Activated T-helper 17 cell treated with anti-CD3 and anti-CD28 coated beads, Interleukin-2, amount 50 U/mL, for 72 hours (primary cell): ENCODE measurements around the gene PEX3. TPM values are rescaled to one million over a fixed set of nuclear protein-coding genes. Genes with fewer than 3 reads are reported as not detected.
"Not testable (repeated sequence)": the region's sequence is repeated elsewhere in the genome, so short reads cannot be mapped to it uniquely, and the experiment has no call there.

Experiments used
- ATAC-seq: fragments of 150-1000 bp; cut with Tn5 transposase; replicated peaks from 2 replicates; pipeline ENCODE4 v1.10.0; 2021; ENCODE audit warnings: mild to moderate bottlenecking, moderate library complexity
- H3K27ac Mint-ChIP-seq: one replicate; pipeline ENCODE4 v1.8.0; 2022; ENCODE audit warnings: mixed read lengths
- H3K27me3 Mint-ChIP-seq: one replicate; pipeline ENCODE4 v1.8.0; 2022; ENCODE audit warnings: mixed read lengths
- H3K36me3 Mint-ChIP-seq: one replicate; pipeline ENCODE4 v1.8.0; 2022; ENCODE audit warnings: low read depth, mild to moderate bottlenecking, mixed read lengths
- H3K4me1 Mint-ChIP-seq: one replicate; pipeline ENCODE4 v1.8.0; 2022; ENCODE audit warnings: mixed read lengths
- H3K4me3 Mint-ChIP-seq: one replicate; pipeline ENCODE4 v1.8.0; 2022; ENCODE audit warnings: mild to moderate bottlenecking, mixed read lengths
- H3K9me3 Mint-ChIP-seq: one replicate; pipeline ENCODE4 v1.8.0; 2022; ENCODE audit warnings: mixed read lengths
- total RNA-seq, 2 donors: library from RNA; stranded (reverse); gene quantifications; one replicate each; pipeline ENCODE4 v1.2.3, GENCODE V29; 2022

The PEX3 gene
- total RNA-seq, 2 donors from 2014 or later, result 30.6 to 37.6 TPM

DNA sequence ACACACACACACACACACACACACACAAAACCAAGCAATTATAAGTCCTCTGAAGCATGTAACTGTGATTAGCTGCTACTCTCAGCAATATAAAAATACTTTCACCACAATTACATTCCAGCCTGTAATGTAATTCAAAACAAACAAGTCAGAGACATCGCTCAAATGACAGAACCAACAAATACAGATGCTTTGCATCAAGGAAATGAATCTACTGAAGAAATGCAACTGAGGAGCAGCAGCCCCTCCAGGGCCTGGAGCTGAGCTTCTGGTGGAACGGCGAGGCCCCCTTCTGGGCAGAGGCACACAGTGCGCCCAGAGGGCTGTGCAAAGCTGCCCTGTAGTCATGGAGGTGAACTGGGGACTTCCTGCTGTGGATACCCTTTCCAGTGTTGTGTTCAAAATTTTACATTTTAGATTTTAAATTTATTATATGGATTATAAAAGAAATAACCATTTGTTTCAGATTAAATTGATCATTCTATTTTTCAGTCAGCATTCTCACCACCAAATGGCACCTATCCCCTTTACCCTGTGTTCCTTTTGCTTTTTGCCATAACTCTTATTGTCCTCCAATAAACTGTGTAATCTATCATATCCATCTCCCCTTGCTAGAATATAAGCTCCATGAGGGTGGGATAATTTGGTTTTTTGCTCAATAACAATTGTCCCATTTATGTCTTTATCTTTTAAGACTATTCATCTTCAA is 23.3 kb upstream of the PEX3 start:
- Mint-ChIP-seq H3K36me3 (peaks cover 47% of the 10 kb centered on the region), H3K27me3 (no peaks in the 10 kb centered on the region), H3K9me3 (no peaks in the 10 kb centered on the region), H3K27ac (no peak overlapping the region), H3K4me3 (no peak overlapping the region), H3K4me1 (no peaks in the 10 kb centered on the region)
- ATAC-seq, result peak; percentile 93

DNA sequence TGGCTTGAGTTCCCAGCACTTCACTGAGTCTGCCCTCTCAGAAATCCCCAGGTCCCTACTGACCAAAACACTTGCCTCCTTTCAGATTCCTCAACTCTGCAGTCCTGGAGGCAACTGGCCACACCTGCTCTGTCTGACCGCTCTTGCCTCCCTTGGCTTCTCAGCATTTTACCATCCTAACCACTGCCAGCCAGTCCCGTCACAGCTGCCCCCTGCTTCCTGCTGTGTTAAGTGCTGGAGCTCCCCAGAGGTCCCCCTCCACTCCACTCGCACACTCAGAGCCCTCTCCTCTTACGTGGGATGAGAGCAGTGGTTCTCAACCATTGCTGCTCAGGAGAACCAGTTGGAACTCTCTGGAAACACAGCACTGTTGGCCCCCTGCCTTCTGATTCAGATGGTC is 20.6 kb upstream of the PEX3 start:
- H3K27me3 Mint-ChIP-seq, result no peaks in the 10 kb centered on the region
- no peaks in the 10 kb centered on the region for H3K4me1 Mint-ChIP-seq
- H3K9me3 Mint-ChIP-seq, result no peaks in the 10 kb centered on the region
- ATAC-seq, result no peak
- peaks cover 68% of the 10 kb centered on the region for H3K36me3 Mint-ChIP-seq
- no peak overlapping the region for H3K27ac Mint-ChIP-seq
- H3K4me3 Mint-ChIP-seq, result no peak overlapping the region

DNA sequence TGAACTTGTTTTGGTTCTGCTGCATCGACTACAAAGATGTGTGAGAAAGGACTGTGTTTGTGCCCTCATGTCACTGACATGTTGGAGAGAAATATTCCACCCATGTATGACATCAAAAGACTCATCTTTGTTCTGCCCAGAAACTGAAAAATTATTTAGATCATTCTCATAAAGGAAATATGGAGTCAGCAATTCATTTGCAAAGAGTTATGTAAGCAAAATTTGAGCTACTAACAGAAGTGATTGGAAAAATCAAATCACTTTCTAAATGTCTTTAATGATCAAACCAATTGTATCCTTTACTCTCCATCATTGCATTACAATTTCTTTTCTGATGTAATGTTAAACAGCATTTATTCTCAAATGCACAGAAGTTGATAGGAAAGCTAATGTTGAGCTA is 19.4 kb upstream of the PEX3 start:
- H3K27me3 Mint-ChIP-seq, result no peaks in the 10 kb centered on the region
- peaks cover 77% of the 10 kb centered on the region for H3K36me3 Mint-ChIP-seq
- no peak for ATAC-seq
- H3K4me3 Mint-ChIP-seq, result no peak overlapping the region
- no peaks in the 10 kb centered on the region for H3K4me1 Mint-ChIP-seq
- H3K9me3 Mint-ChIP-seq, result no peaks in the 10 kb centered on the region
- peak overlapping the region; percentile 34 for H3K27ac Mint-ChIP-seq

DNA sequence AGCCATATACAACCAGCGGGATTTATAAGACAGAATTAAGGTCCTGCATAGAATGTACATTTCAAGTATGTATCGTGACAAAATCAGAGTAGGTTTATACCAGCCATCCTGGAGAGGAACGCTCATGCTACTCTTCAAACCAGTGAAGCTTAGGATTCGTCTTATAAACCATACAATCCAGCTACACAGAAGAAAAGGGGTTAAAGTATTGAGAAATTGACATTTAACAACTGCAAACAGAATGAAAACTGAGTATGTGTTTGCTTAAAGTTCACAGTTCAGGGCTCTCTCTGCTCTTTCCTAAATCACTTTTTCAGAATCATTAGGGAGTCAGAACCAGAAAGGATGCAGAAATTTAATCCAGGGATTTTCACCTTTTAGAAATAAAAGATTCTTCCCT is 18.0 kb upstream of the PEX3 start:
- H3K27ac Mint-ChIP-seq, result no peak overlapping the region
- H3K9me3 Mint-ChIP-seq, result no peaks in the 10 kb centered on the region
- H3K4me3 Mint-ChIP-seq, result no peak overlapping the region
- no peaks in the 10 kb centered on the region for H3K27me3 Mint-ChIP-seq
- ATAC-seq, result no peak
- H3K4me1 Mint-ChIP-seq, result no peaks in the 10 kb centered on the region
- peaks cover 80% of the 10 kb centered on the region for H3K36me3 Mint-ChIP-seq

DNA sequence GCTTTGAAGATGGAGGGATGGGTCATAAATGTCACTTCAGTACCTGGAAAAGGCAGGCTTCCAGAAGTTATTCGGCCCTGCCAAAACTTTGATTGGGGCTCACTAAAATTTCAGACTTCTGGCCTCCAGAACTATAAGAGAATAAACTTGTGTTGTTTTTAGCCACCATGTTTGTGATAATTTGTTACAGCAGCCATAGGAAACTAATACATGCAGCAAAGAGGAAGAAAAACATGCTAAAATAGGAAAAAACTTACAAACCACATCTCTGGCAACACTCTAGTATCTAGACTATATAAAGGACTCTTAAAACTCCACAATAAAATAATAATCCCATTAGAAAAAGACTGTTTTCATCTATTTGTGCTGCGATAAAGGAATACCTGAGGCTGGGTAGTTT is 9.6 kb upstream of the PEX3 start:
- no peak for ATAC-seq
- H3K27me3 Mint-ChIP-seq, result no peaks in the 10 kb centered on the region
- peak overlapping the region; percentile 90 for H3K27ac Mint-ChIP-seq
- H3K9me3 Mint-ChIP-seq, result no peaks in the 10 kb centered on the region
- peaks cover 92% of the 10 kb centered on the region for H3K36me3 Mint-ChIP-seq
- H3K4me3 Mint-ChIP-seq, result peak overlapping the region; percentile 72
- H3K4me1 Mint-ChIP-seq, result peaks cover 6% of the 10 kb centered on the region

DNA sequence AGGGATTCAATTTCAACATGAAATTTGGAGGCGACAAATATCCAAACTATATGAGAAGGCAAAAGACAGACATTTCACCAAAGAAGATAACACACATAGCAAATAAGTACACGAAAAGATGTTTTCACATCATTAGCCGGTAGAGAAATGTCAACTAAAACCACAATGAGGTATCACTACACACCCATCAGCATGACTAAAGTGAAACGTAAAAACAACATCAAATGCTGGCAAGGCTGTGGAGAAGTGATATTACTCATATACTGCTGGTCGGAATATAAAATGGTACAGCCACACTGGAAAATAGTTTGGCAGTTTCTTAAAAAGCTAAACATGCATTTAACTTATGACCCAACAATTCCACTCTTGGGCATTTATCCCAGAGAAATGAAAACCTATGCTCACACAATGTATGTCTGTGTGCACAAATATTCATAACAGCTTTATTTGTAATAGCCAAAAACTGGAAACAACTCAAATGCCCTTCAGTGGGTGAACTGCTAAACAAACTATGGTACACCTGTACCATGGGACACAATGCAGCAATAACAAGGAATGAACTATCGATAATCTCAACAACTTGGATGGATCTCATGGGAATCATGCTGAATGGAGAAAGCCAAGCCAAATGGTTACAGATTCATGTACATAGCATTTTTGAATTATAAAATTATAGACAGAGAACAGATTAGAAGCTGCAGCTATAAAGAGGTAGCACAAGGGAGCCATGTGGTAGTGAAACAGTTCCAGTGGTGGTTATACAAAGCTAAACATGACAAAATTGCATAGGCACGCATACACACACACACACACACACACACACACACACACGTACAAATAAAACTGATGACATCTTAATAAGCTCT is 8.7 kb upstream of the PEX3 start:
- peaks cover 10% of the 10 kb centered on the region for H3K4me1 Mint-ChIP-seq
- H3K4me3 Mint-ChIP-seq, result peak overlapping the region; percentile 72
- no peaks in the 10 kb centered on the region for H3K27me3 Mint-ChIP-seq
- ATAC-seq, result peak; percentile 99
- peak overlapping the region; percentile 90 for H3K27ac Mint-ChIP-seq
- peaks cover 90% of the 10 kb centered on the region for H3K36me3 Mint-ChIP-seq
- H3K9me3 Mint-ChIP-seq, result no peaks in the 10 kb centered on the region

DNA sequence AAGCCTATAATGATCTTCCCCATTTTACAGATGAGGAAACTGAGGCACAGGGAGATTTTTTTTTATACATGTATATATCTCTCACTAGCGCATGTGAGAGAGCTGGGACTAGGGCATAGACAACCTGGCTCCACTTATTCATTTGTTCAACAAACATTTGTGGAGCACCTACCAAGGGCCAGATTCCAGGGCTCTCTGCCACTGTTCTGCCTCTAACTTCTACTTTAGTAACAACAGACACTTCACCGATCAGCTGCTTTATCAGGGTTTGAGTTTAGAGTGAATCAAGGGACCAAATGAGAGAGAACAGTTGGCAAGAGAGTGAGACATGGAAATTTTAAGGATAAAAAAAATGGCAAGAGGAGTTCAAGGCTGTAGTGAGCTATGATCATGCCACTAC is 7.5 kb upstream of the PEX3 start:
- no peak overlapping the region for H3K4me3 Mint-ChIP-seq
- no peaks in the 10 kb centered on the region for H3K27me3 Mint-ChIP-seq
- no peak for ATAC-seq
- H3K27ac Mint-ChIP-seq, result peak overlapping the region; percentile 90
- H3K36me3 Mint-ChIP-seq, result peaks cover 78% of the 10 kb centered on the region
- H3K9me3 Mint-ChIP-seq, result no peaks in the 10 kb centered on the region
- H3K4me1 Mint-ChIP-seq, result peaks cover 13% of the 10 kb centered on the region

DNA sequence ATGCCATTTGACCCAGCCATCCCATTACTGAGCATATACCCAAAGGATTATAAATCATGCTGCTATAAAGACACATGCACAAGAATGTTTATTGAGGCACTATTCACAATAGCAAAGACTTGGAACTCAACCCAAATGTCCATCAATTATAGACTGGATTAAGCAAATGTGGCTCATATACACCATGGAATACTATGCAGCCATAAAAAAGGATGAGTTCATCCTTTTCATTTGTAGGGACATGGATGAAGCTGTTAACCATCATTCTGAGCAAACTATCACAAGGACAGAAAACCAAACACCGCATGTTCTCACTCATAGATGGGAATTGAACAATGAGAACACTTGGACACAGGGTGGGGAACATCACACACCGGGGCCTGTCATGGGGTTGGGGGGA is 2.7 kb upstream of the PEX3 start:
- Mint-ChIP-seq H3K4me1 (peaks cover 11% of the 10 kb centered on the region), H3K4me3 (peak overlapping the region; percentile 45), H3K36me3 (peaks cover 48% of the 10 kb centered on the region)
- H3K9me3 Mint-ChIP-seq, H3K27me3 Mint-ChIP-seq, ATAC-seq, H3K27ac Mint-ChIP-seq: not testable (repeated sequence)

DNA sequence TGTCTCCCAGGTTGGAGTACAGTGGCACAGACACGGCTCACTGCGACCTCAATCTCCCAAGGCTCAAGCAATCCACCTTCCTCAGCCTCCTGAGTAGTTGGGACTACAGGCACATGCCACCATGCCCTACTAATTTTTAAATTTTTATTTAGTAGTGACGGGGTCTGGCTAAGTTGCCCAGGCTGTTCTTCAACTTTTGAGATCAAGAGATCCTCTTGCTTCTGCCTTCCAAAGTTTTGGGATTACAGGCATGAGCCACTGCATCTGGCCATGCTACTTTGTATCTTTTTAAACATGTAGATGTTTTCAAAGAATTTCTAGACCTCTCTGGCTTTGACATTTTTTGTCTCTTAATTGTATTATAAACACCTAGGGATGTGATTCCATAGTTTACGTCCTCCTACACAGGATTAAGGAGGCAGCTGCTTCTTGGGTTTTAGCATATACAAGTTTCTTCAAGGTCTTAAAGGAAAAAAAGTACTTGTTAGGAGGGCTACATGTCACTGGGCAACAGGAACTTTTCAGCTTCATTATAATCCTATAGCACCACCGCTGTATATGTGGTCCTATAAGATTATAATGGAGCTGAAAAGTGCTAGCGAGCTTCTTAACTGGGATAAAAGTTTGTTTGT is 1.4 kb upstream of the PEX3 start:
- ATAC-seq, result no peak
- Mint-ChIP-seq H3K27ac (peak overlapping the region; percentile 96), H3K27me3 (no peaks in the 10 kb centered on the region), H3K4me3 (peak overlapping the region; percentile 97), H3K9me3 (no peaks in the 10 kb centered on the region), H3K36me3 (peaks cover 46% of the 10 kb centered on the region), H3K4me1 (peaks cover 16% of the 10 kb centered on the region)

DNA sequence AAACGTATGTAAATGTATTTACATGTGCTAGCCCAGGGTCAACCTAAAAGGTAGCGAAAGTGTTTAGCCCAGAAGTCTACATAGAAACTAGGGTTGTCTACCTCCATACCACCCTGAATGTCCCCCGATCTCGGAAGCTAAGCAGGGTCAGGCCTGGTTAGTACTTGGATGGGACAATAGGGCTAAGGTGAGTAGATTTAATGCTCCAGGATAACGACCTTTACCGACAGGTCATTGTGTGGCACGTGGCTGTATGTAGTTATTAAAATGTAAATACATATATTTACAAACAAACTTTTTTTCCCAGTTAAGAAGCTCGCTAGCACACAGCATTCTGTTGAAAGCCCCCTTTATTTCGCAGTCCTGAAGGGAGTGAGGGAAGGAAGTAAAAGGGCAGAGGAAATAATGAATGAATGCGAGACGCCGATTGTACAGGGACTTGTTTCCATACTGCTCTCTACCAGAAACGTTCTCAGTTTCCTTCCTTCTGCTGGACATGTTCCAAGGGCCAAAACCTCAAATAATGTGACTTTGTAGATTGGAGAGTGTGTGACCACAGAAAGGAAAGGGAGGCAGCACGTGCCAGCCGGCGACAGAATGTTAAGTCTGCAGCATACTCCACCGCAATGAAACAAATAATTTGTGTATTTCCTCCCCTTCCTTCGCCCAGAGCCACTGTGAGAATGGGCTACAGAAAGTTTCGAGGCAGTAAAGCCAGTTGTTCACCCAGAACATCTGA is 722 bp upstream of the PEX3 start:
- peaks cover 20% of the 10 kb centered on the region for H3K4me1 Mint-ChIP-seq
- H3K27ac Mint-ChIP-seq, result peak overlapping the region; percentile 96
- ATAC-seq, result peak; percentile 1
- peak overlapping the region; percentile 97 for H3K4me3 Mint-ChIP-seq
- no peaks in the 10 kb centered on the region for H3K27me3 Mint-ChIP-seq
- H3K36me3 Mint-ChIP-seq, result peaks cover 46% of the 10 kb centered on the region
- no peaks in the 10 kb centered on the region for H3K9me3 Mint-ChIP-seq

DNA sequence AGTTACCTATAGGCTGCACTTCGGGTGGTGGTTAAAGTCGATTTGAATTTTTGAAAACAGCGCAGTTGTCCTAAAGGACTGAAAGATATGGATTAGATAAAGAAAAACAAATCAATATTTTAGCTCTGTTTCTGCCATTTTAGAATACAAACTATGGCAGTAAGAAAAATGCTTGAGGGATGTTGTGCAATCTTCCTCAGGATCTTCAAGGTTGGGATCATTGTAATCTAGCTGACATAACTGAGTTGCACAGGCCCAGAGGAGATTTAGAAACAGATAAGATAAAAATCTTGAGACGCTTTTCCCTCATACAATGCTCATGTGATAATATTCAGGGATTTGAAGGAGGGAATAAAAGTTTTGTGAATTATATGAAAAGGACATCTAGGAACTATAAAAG is 926 bp downstream of the PEX3 start:
- Mint-ChIP-seq H3K4me1 (peaks cover 24% of the 10 kb centered on the region), H3K27me3 (no peaks in the 10 kb centered on the region), H3K4me3 (peak overlapping the region; percentile 97), H3K9me3 (no peaks in the 10 kb centered on the region), H3K36me3 (peaks cover 35% of the 10 kb centered on the region), H3K27ac (peak overlapping the region; percentile 96)
- ATAC-seq, result no peak

DNA sequence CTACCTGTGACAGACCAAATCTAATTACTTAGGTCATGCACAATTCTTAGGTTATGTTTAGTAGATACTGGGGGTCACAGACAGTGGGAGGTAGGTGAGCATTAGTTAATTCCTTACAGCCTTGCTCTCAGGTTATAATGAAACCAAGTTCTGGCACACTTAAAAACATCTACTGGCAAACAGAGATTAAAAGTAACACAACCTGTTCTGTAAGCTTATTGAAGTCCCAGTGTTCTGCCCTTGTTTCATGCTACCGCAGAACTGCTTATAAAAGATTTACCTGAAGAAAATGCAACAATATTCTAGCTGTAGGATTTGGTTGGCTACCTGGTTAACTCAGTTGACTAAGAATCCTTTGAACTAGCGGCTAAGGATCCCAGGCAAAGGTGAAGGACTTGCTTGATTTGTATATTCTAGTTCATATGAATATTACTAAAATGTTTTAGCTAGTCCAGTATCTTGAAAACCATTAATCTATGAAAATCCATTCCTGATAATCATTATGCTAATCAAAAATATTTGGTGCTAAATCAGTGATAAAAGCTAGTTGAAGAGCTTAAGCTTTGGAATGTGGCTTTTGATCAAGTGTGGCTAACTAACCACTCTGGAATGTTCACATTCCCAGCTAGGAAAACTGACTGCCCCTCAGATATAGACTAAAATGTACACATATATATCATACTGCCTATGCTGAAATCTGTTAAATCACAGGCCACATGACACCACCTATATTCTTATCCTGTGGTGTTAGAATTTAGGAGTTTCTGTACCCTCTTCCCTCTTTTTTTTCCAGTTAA is 7.2 kb downstream of the PEX3 start:
- ATAC-seq, result no peak
- H3K27me3 Mint-ChIP-seq, result no peaks in the 10 kb centered on the region
- no peak overlapping the region for H3K27ac Mint-ChIP-seq
- peaks cover 19% of the 10 kb centered on the region for H3K4me1 Mint-ChIP-seq
- H3K36me3 Mint-ChIP-seq, result peaks cover 55% of the 10 kb centered on the region
- H3K9me3 Mint-ChIP-seq, result no peaks in the 10 kb centered on the region
- H3K4me3 Mint-ChIP-seq, result no peak overlapping the region

DNA sequence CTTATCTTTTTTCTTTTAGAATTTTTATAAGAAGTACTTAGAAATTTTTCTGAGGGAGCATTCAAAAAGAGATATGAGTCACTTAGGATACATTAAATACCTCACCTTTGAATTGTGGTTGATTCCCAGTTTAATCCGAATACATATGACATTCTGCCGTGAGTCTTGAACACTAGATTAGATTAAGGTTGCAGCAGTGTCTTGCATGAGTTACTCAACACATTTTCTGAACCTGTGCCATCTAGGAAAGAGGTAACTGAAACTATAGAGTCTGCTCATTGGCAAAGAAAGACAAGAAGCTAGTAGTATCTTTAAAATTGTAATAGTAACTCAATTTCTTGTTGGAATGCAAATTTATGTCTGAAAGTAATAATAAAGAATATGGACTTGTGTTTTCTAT is 14.9 kb downstream of the PEX3 start:
- Mint-ChIP-seq H3K27ac (no peak overlapping the region), H3K4me3 (no peak overlapping the region), H3K4me1 (no peaks in the 10 kb centered on the region), H3K36me3 (peaks cover 86% of the 10 kb centered on the region), H3K27me3 (no peaks in the 10 kb centered on the region), H3K9me3 (no peaks in the 10 kb centered on the region)
- ATAC-seq, result no peak

DNA sequence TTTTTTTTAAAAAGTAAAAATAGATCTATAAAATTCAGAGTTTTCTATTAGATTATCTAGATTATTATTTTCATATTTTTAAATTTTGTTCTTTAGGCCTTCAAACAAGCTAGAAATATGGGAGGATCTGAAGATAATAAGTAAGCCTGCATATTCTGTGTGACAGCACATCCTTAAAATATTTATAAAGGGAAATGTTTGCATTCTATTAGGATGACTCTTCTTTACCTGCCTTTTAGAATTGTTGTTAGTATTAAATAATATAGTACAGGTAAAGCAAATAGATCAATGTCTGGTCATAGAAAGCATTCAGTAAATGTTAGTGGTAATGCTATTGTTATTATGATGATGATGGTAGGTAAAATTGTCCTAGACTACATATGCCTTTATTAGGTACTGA is 17.4 kb downstream of the PEX3 start:
- Mint-ChIP-seq H3K4me3 (no peak overlapping the region), H3K9me3 (no peaks in the 10 kb centered on the region), H3K27me3 (no peaks in the 10 kb centered on the region), H3K27ac (no peak overlapping the region), H3K4me1 (no peaks in the 10 kb centered on the region), H3K36me3 (peaks cover 88% of the 10 kb centered on the region)
- no peak for ATAC-seq
